Ovary (tissue), 3 donors: ENCODE measurements around the gene TOX3.

ENCODE experiments used
- EP300 ChIP-seq: sonication (generic); formaldehyde crosslinking; IDR thresholded peaks from one replicate; pipeline ENCODE4 v1.6.1; 2017; ENCODE audit warnings: antibody characterized with exemption
- POLR2A ChIP-seq: fragments of 450-650 bp; IDR thresholded peaks from one replicate; pipeline ENCODE4 v1.6.1; 2017; ENCODE audit warnings: antibody characterized with exemption, mild to moderate bottlenecking, moderate library complexity
- TF ChIP-seq, protein P1 (sequence below), 3 donors: fragments of 450-650 bp in 2 of 3; fragments of 200-600 bp in 1 of 3; IDR thresholded peaks; one replicate each; pipeline versions ENCODE4 v1.5.1 to v1.8.0; 2016 to 2022; ENCODE audit warnings: antibody characterized with exemption in 3 of 3, mild to moderate bottlenecking in 1 of 3
- donor health status: DM: no; HTN: no; CAD: no.

DNA sequence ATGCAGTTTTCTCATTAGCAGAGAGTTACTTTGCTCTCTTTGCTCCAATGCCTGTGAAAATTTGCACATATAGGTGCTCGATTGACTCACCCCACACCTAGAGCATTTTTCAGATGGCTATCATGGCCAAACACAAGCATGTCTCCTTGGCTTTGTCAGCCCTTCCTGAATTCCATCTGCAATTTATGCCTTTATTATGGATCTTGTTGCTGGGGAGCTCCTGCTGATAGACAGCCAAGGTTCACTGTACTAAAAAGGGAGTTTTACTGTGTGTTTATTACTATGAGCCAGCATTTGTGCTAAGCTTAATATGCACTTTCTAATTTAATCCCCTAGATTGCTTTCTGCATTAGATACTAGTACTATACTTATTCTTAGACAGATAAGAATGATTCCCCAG is 93.3 kb downstream of the TOX3 start:
- TF ChIP-seq, protein P1, sequence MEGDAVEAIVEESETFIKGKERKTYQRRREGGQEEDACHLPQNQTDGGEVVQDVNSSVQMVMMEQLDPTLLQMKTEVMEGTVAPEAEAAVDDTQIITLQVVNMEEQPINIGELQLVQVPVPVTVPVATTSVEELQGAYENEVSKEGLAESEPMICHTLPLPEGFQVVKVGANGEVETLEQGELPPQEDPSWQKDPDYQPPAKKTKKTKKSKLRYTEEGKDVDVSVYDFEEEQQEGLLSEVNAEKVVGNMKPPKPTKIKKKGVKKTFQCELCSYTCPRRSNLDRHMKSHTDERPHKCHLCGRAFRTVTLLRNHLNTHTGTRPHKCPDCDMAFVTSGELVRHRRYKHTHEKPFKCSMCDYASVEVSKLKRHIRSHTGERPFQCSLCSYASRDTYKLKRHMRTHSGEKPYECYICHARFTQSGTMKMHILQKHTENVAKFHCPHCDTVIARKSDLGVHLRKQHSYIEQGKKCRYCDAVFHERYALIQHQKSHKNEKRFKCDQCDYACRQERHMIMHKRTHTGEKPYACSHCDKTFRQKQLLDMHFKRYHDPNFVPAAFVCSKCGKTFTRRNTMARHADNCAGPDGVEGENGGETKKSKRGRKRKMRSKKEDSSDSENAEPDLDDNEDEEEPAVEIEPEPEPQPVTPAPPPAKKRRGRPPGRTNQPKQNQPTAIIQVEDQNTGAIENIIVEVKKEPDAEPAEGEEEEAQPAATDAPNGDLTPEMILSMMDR (IDR thresholded peaks at IDR 0.05): no peak
- TF ChIP-seq EP300 (no peak), POLR2A (no peak)
